ENCODE data around the gene UNC45A. TPM values are rescaled to one million over a fixed set of nuclear protein-coding genes. Genes with fewer than 3 reads are reported as not detected.

Gene UNC45A
- total RNA-seq, 1 donor from 2014 or later = 30.3 TPM

GRCh38 chr15:90929246-90930019 is 5.7 kb upstream of the UNC45A start:
- H3K4me1 ChIP-seq (ENCODE audit: control insufficient read depth in 3 of 3, insufficient read depth in 3 of 3, low read length in 3 of 3) = peaks cover 34 to 36% (median 35%) of the 10 kb centered on the region in 3 donors
- no peaks in the 10 kb centered on the region for H3K27me3 ChIP-seq (ENCODE audit: control insufficient read depth in 3 of 3, insufficient read depth in 3 of 3, low read length in 3 of 3)
- no peaks in the 10 kb centered on the region for H3K9me3 ChIP-seq (ENCODE audit: control insufficient read depth in 3 of 3, low read length in 3 of 3)
- H3K9ac ChIP-seq (ENCODE audit: low read depth in 1 of 3, low read length in 3 of 3) = peak overlapping the region; percentile 85 to 90 (median 88)
- H3K36me3 ChIP-seq (ENCODE audit: control insufficient read depth in 3 of 3, insufficient read depth in 3 of 3, low read length in 3 of 3) = no peaks in the 10 kb centered on the region
- H3K27ac ChIP-seq (ENCODE audit: low read depth, low read length) = peak overlapping the region; percentile 87
- peak overlapping the region; percentile 84 to 89 (median 87) for H3K4me3 ChIP-seq (ENCODE audit: low read length in 3 of 3)

- Histone ChIP-seq H3K9ac (ENCODE audit: low read depth in 1 of 3, low read length in 3 of 3) (peak overlapping the region in 2 of 3 donors; percentile 88 to 89), H3K9me3 (ENCODE audit: control insufficient read depth in 3 of 3, low read length in 3 of 3) (no peaks in the 10 kb centered on the region), H3K4me3 (ENCODE audit: low read length in 3 of 3) (peak overlapping the region; percentile 84 to 89 (median 87)), H3K27me3 (ENCODE audit: control insufficient read depth in 3 of 3, insufficient read depth in 3 of 3, low read length in 3 of 3) (no peaks in the 10 kb centered on the region), H3K36me3 (ENCODE audit: control insufficient read depth in 3 of 3, insufficient read depth in 3 of 3, low read length in 3 of 3) (peaks cover 0 to 2% (median under 1%) of the 10 kb centered on the region in 3 donors), H3K4me1 (ENCODE audit: control insufficient read depth in 3 of 3, insufficient read depth in 3 of 3, low read length in 3 of 3) (peaks cover 44 to 46% (median 45%) of the 10 kb centered on the region in 3 donors), H3K27ac (ENCODE audit: low read depth, low read length) (peak overlapping the region; percentile 87)
Observed at GRCh38 chr15:90930861-90931574, 4.1 kb upstream of the UNC45A start.

GRCh38 chr15:90931575-90931827 is 3.6 kb upstream of the UNC45A start:
- Histone ChIP-seq H3K36me3 (ENCODE audit: control insufficient read depth in 3 of 3, insufficient read depth in 3 of 3, low read length in 3 of 3) (peaks cover 4 to 7% (median 4%) of the 10 kb centered on the region in 3 donors), H3K4me1 (ENCODE audit: control insufficient read depth in 3 of 3, insufficient read depth in 3 of 3, low read length in 3 of 3) (peaks cover 49 to 51% (median 50%) of the 10 kb centered on the region in 3 donors), H3K27me3 (ENCODE audit: control insufficient read depth in 3 of 3, insufficient read depth in 3 of 3, low read length in 3 of 3) (no peaks in the 10 kb centered on the region), H3K4me3 (ENCODE audit: low read length in 3 of 3) (peak overlapping the region; percentile 94 to 97 (median 95)), H3K9me3 (ENCODE audit: control insufficient read depth in 3 of 3, low read length in 3 of 3) (no peaks in the 10 kb centered on the region), H3K9ac (ENCODE audit: low read depth in 1 of 3, low read length in 3 of 3) (peak overlapping the region; percentile 89 to 95 (median 93)), H3K27ac (ENCODE audit: low read depth, low read length) (peak overlapping the region; percentile 87)

GRCh38 chr15:90931828-90932659 is 3.0 kb upstream of the UNC45A start, which contains the start of gene HDDC3:
HDDC3 (minus strand) TSS chr15:90932549; CDS start chr15:90932540, 9 bp downstream.
- peaks cover 49 to 52% (median 50%) of the 10 kb centered on the region in 3 donors for H3K4me1 ChIP-seq (ENCODE audit: control insufficient read depth in 3 of 3, insufficient read depth in 3 of 3, low read length in 3 of 3)
- H3K4me3 ChIP-seq (ENCODE audit: low read length in 3 of 3) = peak within 1 kb of the TSS; percentile 94 to 97 (median 95)
- peak within 1 kb of the TSS; percentile 89 to 95 (median 93) for H3K9ac ChIP-seq (ENCODE audit: low read depth in 1 of 3, low read length in 3 of 3)
- no peaks in the 10 kb centered on the region for H3K9me3 ChIP-seq (ENCODE audit: control insufficient read depth in 3 of 3, low read length in 3 of 3)
- peak within 1 kb of the TSS; percentile 87 for H3K27ac ChIP-seq (ENCODE audit: low read depth, low read length)
- H3K27me3 ChIP-seq (ENCODE audit: control insufficient read depth in 3 of 3, insufficient read depth in 3 of 3, low read length in 3 of 3) = no peaks in the 10 kb centered on the region
- H3K36me3 ChIP-seq (ENCODE audit: control insufficient read depth in 3 of 3, insufficient read depth in 3 of 3, low read length in 3 of 3) = peaks cover 7 to 12% (median 9%) of the 10 kb centered on the region in 3 donors

GRCh38 chr15:90932660-90932991 is 2.5 kb upstream of the UNC45A start:
- H3K9ac ChIP-seq (ENCODE audit: low read depth in 1 of 3, low read length in 3 of 3) = peak overlapping the region; percentile 42 to 95 (median 65)
- peak overlapping the region in 1 of 3 donors; percentile 94 for H3K4me3 ChIP-seq (ENCODE audit: low read length in 3 of 3)
- H3K27me3 ChIP-seq (ENCODE audit: control insufficient read depth in 3 of 3, insufficient read depth in 3 of 3, low read length in 3 of 3) = no peaks in the 10 kb centered on the region

GRCh38 chr15:90933301-90933700 is 1.8 kb upstream of the UNC45A start:
- Histone ChIP-seq H3K4me3 (ENCODE audit: low read length in 3 of 3) (no peak overlapping the region), H3K9ac (ENCODE audit: low read depth in 1 of 3, low read length in 3 of 3) (no peak overlapping the region), H3K36me3 (ENCODE audit: control insufficient read depth in 3 of 3, insufficient read depth in 3 of 3, low read length in 3 of 3) (peaks cover 10 to 15% (median 10%) of the 10 kb centered on the region in 3 donors), H3K9me3 (ENCODE audit: control insufficient read depth in 3 of 3, low read length in 3 of 3) (no peaks in the 10 kb centered on the region), H3K27me3 (ENCODE audit: control insufficient read depth in 3 of 3, insufficient read depth in 3 of 3, low read length in 3 of 3) (no peaks in the 10 kb centered on the region), H3K27ac (ENCODE audit: low read depth, low read length) (no peak overlapping the region), H3K4me1 (ENCODE audit: control insufficient read depth in 3 of 3, insufficient read depth in 3 of 3, low read length in 3 of 3) (peaks cover 49 to 52% (median 50%) of the 10 kb centered on the region in 3 donors)

More at GRCh38 chr15:90932660-90932991, 2.5 kb upstream of the UNC45A start:
- Histone ChIP-seq H3K36me3 (ENCODE audit: control insufficient read depth in 3 of 3, insufficient read depth in 3 of 3, low read length in 3 of 3) (peaks cover 9 to 12% (median 9%) of the 10 kb centered on the region in 3 donors), H3K9me3 (ENCODE audit: control insufficient read depth in 3 of 3, low read length in 3 of 3) (no peaks in the 10 kb centered on the region), H3K4me1 (ENCODE audit: control insufficient read depth in 3 of 3, insufficient read depth in 3 of 3, low read length in 3 of 3) (peaks cover 49 to 52% (median 50%) of the 10 kb centered on the region in 3 donors), H3K27ac (ENCODE audit: low read depth, low read length) (peak overlapping the region; percentile 87)

GRCh38 chr15:90934256-90934948 is 683 bp upstream of the UNC45A start:
- Histone ChIP-seq H3K9ac (ENCODE audit: low read depth in 1 of 3, low read length in 3 of 3) (peak overlapping the region; percentile 80 to 82 (median 82)), H3K36me3 (ENCODE audit: control insufficient read depth in 3 of 3, insufficient read depth in 3 of 3, low read length in 3 of 3) (peaks cover 15 to 21% (median 16%) of the 10 kb centered on the region in 3 donors), H3K9me3 (ENCODE audit: control insufficient read depth in 3 of 3, low read length in 3 of 3) (no peaks in the 10 kb centered on the region), H3K4me1 (ENCODE audit: control insufficient read depth in 3 of 3, insufficient read depth in 3 of 3, low read length in 3 of 3) (peaks cover 44 to 47% (median 47%) of the 10 kb centered on the region in 3 donors), H3K27me3 (ENCODE audit: control insufficient read depth in 3 of 3, insufficient read depth in 3 of 3, low read length in 3 of 3) (no peaks in the 10 kb centered on the region), H3K27ac (ENCODE audit: low read depth, low read length) (peak overlapping the region; percentile 71), H3K4me3 (ENCODE audit: low read length in 3 of 3) (peak overlapping the region; percentile 80 to 86 (median 84))

- H3K9ac ChIP-seq (ENCODE audit: low read depth in 1 of 3, low read length in 3 of 3) = peak overlapping the region in 2 of 3 donors; percentile 8 to 33
- H3K27me3 ChIP-seq (ENCODE audit: control insufficient read depth in 3 of 3, insufficient read depth in 3 of 3, low read length in 3 of 3) = no peaks in the 10 kb centered on the region
- H3K27ac ChIP-seq (ENCODE audit: low read depth, low read length) = no peak overlapping the region
- peaks cover 29 to 33% (median 31%) of the 10 kb centered on the region in 3 donors for H3K4me1 ChIP-seq (ENCODE audit: control insufficient read depth in 3 of 3, insufficient read depth in 3 of 3, low read length in 3 of 3)
- H3K36me3 ChIP-seq (ENCODE audit: control insufficient read depth in 3 of 3, insufficient read depth in 3 of 3, low read length in 3 of 3) = peaks cover 33 to 40% (median 35%) of the 10 kb centered on the region in 3 donors
- no peaks in the 10 kb centered on the region for H3K9me3 ChIP-seq (ENCODE audit: control insufficient read depth in 3 of 3, low read length in 3 of 3)
- H3K4me3 ChIP-seq (ENCODE audit: low read length in 3 of 3) = no peak overlapping the region
Observed at GRCh38 chr15:90936823-90937222, 1.7 kb downstream of the UNC45A start.

GRCh38 chr15:90938261-90938660 is 3.2 kb downstream of the UNC45A start:
- H3K4me1 ChIP-seq (ENCODE audit: control insufficient read depth in 3 of 3, insufficient read depth in 3 of 3, low read length in 3 of 3) = peaks cover 20 to 23% (median 21%) of the 10 kb centered on the region in 3 donors
- H3K27me3 ChIP-seq (ENCODE audit: control insufficient read depth in 3 of 3, insufficient read depth in 3 of 3, low read length in 3 of 3) = no peaks in the 10 kb centered on the region

More at GRCh38 chr15:90938261-90938660, 3.2 kb downstream of the UNC45A start:
- Histone ChIP-seq H3K4me3 (ENCODE audit: low read length in 3 of 3) (no peak overlapping the region), H3K9me3 (ENCODE audit: control insufficient read depth in 3 of 3, low read length in 3 of 3) (no peaks in the 10 kb centered on the region), H3K9ac (ENCODE audit: low read depth in 1 of 3, low read length in 3 of 3) (no peak overlapping the region), H3K27ac (ENCODE audit: low read depth, low read length) (no peak overlapping the region), H3K36me3 (ENCODE audit: control insufficient read depth in 3 of 3, insufficient read depth in 3 of 3, low read length in 3 of 3) (peaks cover 47 to 54% (median 49%) of the 10 kb centered on the region in 3 donors)

Data from skeletal muscle tissue (tissue), 4 donors.